Choroid plexus epithelial cell (primary cell): ENCODE results near the gene THBS2.
"Not testable (repeated sequence)": the region's sequence is repeated elsewhere in the genome, so short reads cannot be mapped to it uniquely, and the experiment has no call there.

Experiments used
- DNase-seq: peaks from one replicate; pipeline ENCODE4 v3.0.0-alpha.2; 2010; ENCODE audit warnings: low read depth
- H3K4me3 ChIP-seq: 2 replicates; pipeline ENCODE4 v1.5.1; 2011; ENCODE audit warnings: low read depth, mild to moderate bottlenecking, control low read depth, low read length, moderate library complexity
- TF ChIP-seq, protein P1 (sequence below): conservative IDR thresholded peaks from 2 replicates; pipeline ENCODE4 v1.5.1; 2011; ENCODE audit warnings: low read depth, mild to moderate bottlenecking, control low read depth, inconsistent platforms, low read length, moderate library complexity

Gene THBS2

DNA sequence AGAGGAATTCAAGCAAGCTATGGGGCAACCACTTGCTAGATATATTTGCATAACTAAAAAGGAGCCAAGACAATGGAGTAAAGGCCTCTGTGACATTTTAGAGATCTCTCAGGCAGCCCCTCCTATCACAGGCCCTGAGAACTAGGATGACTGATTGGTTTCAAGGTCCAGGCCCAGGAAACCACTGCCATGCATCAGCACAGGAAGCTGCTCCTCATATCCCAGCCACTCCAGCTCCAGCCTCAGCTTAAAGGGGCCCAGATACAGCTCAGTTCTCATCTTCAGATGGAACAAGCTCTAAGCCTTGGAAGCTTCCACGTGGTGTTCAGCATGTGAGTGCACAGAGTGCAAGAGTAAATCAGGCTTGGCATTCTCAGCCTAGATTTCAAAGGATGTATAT is 21.1 kb upstream of the THBS2 start:
- peak; percentile 34 for DNase-seq
- no peak overlapping the region for H3K4me3 ChIP-seq
- TF ChIP-seq, protein P1, sequence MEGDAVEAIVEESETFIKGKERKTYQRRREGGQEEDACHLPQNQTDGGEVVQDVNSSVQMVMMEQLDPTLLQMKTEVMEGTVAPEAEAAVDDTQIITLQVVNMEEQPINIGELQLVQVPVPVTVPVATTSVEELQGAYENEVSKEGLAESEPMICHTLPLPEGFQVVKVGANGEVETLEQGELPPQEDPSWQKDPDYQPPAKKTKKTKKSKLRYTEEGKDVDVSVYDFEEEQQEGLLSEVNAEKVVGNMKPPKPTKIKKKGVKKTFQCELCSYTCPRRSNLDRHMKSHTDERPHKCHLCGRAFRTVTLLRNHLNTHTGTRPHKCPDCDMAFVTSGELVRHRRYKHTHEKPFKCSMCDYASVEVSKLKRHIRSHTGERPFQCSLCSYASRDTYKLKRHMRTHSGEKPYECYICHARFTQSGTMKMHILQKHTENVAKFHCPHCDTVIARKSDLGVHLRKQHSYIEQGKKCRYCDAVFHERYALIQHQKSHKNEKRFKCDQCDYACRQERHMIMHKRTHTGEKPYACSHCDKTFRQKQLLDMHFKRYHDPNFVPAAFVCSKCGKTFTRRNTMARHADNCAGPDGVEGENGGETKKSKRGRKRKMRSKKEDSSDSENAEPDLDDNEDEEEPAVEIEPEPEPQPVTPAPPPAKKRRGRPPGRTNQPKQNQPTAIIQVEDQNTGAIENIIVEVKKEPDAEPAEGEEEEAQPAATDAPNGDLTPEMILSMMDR, result no peak

DNA sequence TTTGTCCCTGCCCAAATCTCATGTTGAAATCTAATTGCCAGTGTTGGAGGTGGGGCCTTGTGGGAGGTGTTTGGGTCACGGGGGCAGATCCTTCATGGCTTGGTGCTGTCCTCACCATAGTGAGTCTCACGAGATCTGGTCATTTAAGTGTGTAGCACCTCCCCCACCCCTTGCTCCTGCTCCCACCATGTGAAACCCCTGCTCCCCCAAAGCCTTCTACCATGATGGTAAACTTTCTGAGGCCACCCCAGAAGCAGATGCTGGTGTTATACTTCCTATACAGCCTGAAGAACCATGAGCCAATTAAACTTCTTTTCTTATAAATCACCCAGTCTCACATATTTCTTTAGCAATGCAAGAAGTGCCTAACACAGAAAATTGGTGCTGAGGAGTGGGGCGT is 19.9 kb upstream of the THBS2 start:
- TF ChIP-seq, protein P1, result no peak

DNA sequence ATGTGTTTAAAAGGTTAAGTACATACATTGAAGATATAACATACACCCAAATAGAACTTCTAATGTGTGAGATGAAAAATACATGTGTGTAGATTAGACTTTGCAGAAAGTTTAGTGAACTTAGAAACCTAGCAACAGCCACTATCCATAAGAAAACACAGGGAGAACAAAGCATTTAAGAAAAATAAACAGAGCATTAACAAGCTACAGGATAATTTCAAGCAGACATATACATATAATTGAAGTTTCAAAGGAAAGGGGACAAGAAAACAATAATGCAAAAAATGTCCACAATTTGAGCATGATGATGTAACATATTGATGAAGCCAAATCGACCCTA is 18.2 kb upstream of the THBS2 start:
- TF ChIP-seq, protein P1, result no peak
- H3K4me3 ChIP-seq, result no peak overlapping the region
- no peak for DNase-seq

More for the DNA sequence above, 19.9 kb upstream of the THBS2 start:
- no peak overlapping the region for H3K4me3 ChIP-seq
- no peak for DNase-seq

DNA sequence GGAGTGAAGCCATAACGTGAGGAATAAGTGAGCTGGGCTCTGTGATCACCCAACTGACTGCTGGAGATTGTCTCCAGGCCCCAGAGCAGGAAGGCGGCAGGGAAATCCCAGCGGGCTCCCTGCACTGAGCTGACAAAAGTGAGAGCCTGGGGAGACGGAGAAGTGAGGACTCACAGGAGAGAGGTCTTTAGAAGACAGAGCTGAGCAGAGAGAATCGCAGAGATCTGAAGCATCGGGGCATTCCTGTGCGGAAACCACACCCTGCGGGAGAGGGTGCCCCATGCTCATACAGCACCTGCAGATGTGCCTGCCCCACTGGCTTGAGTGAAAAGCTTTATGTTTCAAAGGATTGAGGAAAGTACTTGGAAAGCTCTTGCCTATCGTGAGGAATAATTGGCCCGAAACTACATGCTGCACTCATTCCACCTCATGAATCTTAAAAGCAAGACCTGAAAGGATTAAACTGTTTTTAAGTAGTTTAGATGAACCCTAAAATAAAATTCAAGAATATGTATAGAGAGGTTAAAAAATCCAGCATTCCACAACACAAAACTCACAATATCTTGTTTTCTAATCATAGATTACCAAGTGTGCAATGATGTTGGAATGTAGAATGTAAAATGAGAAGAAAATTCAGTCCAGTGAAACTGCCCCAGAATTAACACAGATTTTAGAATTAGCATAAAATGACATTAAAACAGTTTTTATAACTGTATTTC is 17.7 kb upstream of the THBS2 start:
- no peak overlapping the region for H3K4me3 ChIP-seq
- TF ChIP-seq, protein P1, result no peak
- no peak for DNase-seq

DNA sequence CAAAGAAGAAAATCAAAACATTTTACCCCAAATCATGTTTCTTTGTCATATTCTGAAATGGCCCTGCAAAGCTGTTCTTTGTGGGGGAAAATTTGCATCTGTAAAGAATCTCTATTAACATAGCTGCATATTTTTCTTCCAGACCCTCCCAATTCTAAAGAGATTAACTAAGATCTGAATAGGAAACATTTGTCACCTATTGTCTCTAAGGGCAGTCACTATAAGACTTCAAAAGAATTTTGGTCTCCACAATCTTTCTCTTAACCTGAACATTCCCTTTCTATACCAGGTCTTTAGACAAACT is 16.4 kb upstream of the THBS2 start:
- not testable (repeated sequence) for DNase-seq, H3K4me3 ChIP-seq

DNA sequence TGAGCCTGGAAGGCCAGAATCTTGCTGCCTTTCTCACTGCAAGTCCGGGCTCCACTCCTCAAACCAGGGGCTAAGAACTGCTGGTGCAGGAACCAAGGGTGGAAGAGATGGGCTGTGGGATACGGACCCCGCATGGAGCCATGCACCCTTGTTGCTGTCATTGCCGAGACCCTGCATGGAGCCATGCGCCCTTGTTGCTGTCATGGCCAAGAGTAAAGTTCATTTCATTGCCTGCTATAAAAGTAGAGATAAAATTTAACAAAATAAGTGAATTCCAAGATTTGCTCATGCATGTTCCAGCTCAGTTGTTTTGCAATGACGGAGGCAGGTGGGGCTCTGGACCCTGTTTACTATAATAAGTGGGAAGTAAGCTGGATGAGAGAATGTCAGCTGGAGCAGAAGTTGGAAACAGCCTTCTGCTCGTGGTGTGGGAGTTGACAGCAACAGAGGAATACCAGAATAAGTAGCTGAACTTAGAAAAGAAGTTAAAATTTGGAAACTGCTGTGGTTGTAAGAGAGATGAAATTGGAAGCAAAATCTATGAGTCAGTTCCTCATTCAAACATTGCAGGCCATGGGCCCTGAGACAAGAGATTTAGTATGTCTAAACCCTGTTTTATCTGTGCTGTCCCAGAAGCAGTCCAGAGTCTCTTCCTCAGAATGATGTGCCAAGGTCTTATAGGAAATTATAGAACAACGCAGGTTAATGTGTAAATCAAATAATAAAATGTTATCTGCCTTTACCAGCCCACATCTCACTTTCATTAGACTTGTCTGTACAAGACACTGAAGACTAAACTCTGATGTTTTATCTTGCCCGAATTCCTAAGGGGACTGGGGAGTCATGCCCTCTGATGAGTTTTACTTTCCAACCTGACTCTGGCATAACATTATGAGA is 15.8 kb upstream of the THBS2 start:
- TF ChIP-seq, protein P1, result no peak
- peak; percentile 60 for DNase-seq

DNA sequence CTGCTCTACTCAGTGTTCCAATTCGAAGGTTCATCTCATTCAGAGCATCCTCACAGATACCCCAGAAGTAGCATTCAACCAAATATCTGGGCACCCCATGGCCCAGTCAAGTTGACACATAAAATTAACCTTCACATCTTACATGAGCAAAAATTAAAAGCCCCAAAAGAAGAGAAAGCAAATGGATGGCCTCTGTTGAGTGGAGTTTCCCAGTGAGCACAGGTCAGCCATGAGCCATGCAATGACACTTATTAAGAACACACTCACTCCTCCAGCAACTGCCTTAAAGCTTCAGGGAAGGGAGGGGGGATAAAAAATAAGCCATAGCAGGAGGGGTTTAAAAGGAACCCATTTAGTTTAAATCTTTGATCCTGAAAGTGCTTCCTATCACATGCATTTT is 14.6 kb upstream of the THBS2 start:
- H3K4me3 ChIP-seq, result no peak overlapping the region
- no peak for DNase-seq
- TF ChIP-seq, protein P1, result no peak

More for the DNA sequence above, 15.8 kb upstream of the THBS2 start:
- H3K4me3 ChIP-seq, result no peak overlapping the region
